Hematopoietic multipotent progenitor cell treated with erythropoietin and hydrocortisone succinate and interleukin-3 and kit ligand, for 8 days (in vitro differentiated cells): ENCODE measurements around the gene AGPAT3.

ENCODE experiments used
- DNase-seq: peaks from one replicate; pipeline ENCODE4 v3.0.0-alpha.2; 2015

AGPAT3 gene

DNA sequence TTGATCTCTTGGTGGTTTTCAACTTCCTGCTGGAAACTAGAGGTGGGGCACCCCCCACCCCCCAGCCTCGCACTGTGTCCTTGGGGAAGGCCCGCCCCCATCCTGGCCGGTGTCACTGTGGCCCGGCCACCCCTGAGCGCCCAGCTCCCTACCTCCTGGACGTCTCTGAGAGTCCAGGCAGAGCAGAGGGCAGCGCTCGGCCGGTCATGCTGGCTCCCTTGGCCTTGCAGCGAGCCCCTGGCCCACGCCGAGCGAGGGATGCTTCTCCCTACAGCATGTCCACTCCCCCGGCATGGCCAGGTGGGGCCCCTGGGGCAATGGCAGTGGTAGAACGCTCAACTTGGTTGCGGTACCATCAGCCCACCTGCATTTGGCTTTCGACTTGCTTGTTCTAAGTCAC is 118.4 kb downstream of the AGPAT3 start:
- no peak for DNase-seq

GRCh38 chr21:43983860-43984420 is 118.9 kb downstream of the AGPAT3 start:
- no peak for DNase-seq

DNA sequence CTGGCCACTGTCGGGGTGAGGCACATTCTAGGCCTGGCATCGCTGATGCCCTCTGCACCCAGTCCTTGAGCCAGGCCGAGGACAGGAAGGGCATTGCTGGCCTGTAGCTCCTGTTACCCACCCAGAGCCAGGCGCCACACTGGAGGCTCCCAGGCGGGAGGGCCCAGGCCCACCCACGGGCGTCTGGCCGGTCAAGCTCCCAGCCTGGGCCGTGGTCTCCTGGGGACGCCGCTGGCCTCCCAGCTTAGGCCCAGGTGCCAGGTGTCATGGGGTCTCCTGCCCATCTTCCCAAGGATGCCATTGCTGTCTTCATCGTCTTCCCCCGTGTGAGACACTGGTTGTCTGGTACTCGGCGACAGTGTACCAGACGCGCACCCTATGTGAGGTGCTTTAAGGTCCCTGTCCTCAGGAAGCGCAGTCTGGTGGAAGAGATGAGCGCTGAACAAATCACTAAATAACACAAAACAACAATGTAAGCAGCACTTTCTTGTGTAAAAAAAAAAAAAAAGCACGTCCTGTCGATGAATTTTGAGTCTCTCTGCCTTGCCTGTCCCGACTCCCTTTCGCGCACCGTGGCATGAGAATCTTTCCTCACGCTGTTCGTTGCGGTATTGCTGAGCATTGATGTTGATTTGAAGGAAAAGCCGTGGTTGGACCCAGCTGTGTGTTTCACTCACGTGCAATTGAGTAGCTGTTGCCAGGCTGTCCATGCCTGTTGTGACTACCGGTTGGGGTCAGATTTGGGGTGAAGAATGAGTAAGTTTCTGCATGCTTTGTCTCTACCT is 120.1 kb downstream of the AGPAT3 start:
- no peak for DNase-seq

DNA sequence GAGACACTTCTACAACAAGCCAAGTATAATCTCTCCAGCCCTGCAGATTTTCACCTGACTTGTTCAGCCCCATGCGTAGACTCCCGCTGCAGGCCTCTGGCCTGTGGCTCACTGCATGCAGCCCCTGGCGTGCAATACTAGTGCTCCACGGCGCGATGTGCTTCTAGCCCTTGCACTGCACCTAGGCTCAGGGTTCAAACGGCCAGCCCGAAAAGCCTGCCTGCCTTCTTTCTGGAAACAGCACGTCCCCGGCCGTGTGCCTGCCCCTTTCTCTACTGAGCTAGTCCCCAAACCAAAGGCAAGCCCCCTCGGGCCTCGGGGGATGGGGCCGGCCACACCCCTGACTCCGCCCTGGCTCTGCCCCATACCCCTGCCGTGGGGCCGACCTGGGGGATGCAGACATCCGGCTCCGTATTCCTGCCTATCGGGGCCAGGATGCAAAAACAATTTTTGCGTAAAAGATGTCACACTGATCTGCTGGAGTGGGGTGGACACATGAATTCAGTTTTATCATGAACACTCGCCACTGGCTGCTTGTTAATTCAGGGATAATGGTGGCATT is 120.7 kb downstream of the AGPAT3 start:
- no peak for DNase-seq

GRCh38 chr21:43986544-43987451 is 121.8 kb downstream of the AGPAT3 start:
- DNase-seq: no peak

DNA sequence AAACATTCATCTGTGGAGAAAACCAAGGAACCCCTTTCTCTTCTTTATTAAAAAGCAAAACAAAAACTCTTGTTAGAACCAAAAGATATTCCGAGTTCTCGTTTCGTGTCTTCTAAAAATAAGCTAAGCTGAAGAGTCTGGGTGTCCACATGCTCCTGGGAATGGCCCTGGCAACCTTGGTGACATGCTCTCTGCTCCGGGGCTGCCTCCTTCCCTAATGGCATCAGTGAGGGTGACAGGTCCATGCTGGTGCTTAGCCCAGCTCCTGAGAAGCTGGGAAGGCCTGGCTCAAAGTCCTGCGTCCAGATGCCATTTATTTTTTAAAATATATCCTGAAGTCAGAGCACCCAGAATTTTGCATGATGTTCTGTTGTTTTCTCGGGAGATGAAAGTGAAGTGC is 122.5 kb downstream of the AGPAT3 start:
- DNase-seq: no peak

- DNase-seq: no peak
Measured at GRCh38 chr21:43988016-43988415, 123.0 kb downstream of the AGPAT3 start.

GRCh38 chr21:43988506-43989230 is 123.6 kb downstream of the AGPAT3 start:
- DNase-seq: no peak

DNA sequence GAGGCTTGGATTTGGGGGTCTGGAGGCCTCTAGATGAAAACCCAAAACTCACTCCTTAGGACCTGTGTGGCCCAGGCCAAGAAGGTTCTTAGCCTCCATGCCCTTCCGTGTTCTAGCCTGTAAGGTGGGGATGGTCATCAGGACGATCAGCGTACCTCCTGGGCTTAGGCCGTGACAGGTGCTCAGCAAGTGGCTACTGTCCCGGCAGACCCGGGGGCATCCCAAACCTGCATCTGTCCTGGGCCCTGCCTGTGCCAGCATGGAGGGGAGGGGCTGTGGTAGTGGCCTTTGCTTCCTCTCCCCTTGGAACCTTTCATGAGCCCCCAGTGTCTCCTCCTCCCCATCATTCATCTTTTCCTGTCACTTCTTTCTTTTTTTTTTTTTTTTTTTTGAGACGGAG is 124.4 kb downstream of the AGPAT3 start:
- no peak for DNase-seq

GRCh38 chr21:43991447-43991991 is 126.5 kb downstream of the AGPAT3 start:
- DNase-seq: no peak

GRCh38 chr21:43992121-43992520 is 127.1 kb downstream of the AGPAT3 start:
- no peak for DNase-seq

- no peak for DNase-seq
Measured at GRCh38 chr21:43993420-43993934, 128.5 kb downstream of the AGPAT3 start.

- DNase-seq: no peak
Measured at GRCh38 chr21:43994085-43994484, 129.1 kb downstream of the AGPAT3 start.

GRCh38 chr21:43994646-43995045 is 129.6 kb downstream of the AGPAT3 start:
- DNase-seq: no peak

GRCh38 chr21:43995521-43996105 is 130.6 kb downstream of the AGPAT3 start:
- no peak for DNase-seq

DNA sequence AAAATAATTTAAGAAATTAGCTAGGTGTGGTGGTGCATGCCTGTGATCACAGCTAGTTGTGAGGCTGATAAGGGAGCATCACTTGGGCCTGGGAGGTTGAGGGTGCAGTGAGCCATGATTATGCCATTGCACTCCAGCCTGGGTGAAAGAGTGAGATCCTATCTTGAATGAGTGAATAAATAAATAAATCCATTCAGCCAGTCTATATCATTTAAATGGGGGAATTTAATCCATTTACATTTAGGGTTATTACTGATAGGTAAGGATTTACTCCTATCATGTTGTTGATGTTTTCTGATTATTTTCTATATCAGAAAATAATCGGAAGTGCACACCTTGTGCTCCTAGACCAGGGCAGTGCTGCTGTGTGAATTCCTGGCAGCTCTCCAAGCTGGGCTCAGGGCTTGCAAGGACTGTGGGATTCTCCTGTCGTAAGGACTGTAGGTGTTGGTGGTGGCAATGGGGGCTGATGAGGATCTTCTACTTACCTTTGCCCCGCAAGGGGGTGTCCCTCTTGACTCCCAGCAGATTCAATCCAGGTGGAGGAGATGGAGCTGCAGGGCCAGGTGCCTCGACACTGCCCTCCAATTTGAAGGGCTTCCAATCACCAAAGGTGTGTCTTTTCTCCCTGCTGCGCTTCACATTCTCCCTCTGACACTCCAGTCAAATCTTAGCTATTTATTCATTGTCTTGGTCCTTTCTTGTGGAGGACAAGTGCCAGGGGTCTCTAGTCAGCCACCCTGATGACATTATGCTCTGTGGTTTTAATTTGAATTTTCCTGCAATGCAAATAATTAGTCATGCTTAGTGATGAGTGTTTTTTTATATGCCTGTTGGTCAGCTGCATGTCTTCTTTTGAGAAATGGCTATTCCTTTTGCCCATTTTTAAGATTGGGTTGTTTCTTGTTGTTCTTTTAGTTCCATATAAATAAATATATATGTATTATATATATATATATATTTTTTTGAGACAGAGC is 133.0 kb downstream of the AGPAT3 start:
- DNase-seq: no peak

GRCh38 chr21:44000360-44000759 is 135.3 kb downstream of the AGPAT3 start:
- DNase-seq: no peak

DNA sequence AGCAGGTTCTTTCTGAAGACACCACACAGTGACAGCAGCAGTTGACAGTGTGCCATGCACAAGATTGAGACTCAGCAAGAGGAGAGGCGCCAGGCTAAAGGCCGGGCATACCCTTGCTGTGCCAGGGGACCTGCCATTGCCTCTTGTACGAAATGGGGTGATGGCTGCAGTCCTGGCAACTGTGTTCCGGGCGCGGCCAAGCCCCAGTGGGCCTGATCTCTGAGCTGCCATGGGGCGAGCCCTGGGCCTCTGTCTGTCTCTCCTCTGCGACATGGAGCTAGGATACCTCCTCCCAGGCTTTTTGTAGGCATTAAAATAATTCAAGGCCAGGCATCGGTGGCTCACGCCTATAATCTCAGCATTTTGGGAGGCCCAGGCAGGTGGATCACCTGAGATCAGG is 137.5 kb downstream of the AGPAT3 start:
- no peak for DNase-seq

DNA sequence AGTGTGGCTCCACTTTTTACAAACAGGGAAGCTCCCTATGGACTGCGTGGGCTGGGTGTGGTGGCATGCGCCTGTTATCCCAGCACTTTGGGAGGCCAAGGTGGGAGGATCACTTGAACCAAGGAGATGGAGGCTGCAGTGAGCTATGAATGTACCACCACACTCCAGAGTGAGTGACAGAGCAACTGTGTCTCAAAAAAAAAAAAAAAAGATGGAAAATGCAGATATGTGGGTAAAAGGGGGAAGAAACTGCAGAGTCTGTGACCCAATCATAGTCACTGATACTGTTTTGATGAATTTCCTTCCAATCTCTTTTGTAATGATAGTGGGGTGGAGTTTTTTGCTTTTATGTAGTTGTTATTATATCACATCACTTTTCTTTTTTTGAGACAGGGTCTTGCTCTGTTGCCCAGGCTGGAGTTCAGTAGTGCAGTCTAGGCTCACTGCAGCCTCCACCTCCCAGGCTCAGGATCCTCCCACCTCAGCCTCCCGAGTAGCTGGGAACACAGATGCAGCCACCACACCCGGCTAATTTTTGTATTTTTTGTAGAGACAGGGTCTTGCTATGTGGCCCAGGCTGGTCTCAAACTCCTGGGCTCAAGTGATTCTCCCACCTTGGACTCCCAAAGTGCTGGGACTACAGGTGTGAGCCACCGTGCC is 138.4 kb downstream of the AGPAT3 start:
- no peak for DNase-seq

DNA sequence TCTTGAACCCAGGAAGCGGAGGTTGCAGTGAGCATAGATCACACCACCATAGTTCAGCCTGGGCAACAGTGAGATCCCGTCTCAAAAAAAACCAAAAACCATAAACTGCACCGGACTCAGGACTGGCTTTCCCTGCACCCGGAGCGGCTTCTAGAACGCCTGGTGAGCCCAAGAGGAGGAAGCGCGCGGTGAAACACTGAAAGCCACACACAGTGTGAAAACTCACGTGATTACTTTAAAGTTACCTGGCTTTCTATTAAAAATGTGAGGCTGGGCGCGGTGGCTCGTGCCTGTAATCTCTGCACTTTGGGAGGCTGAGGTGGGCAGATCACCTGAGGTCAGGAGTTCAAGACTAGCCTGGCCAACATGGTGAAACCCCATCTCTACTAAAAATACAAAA is 140.0 kb downstream of the AGPAT3 start:
- DNase-seq: no peak
